AG09319 (cell line): ENCODE measurements around the gene THBS1.

ENCODE experiments used
- DNase-seq: peaks from one replicate; pipeline ENCODE4 v3.0.0-alpha.2; 2010; ENCODE audit warnings: low read depth; ENCODE audit errors: extremely low read depth
- CTCF ChIP-seq: IDR thresholded peaks from 2 replicates; pipeline ENCODE4 v1.5.1; 2011; ENCODE audit warnings: low read depth, mild to moderate bottlenecking, inconsistent platforms, low read length, moderate library complexity

The THBS1 gene

DNA sequence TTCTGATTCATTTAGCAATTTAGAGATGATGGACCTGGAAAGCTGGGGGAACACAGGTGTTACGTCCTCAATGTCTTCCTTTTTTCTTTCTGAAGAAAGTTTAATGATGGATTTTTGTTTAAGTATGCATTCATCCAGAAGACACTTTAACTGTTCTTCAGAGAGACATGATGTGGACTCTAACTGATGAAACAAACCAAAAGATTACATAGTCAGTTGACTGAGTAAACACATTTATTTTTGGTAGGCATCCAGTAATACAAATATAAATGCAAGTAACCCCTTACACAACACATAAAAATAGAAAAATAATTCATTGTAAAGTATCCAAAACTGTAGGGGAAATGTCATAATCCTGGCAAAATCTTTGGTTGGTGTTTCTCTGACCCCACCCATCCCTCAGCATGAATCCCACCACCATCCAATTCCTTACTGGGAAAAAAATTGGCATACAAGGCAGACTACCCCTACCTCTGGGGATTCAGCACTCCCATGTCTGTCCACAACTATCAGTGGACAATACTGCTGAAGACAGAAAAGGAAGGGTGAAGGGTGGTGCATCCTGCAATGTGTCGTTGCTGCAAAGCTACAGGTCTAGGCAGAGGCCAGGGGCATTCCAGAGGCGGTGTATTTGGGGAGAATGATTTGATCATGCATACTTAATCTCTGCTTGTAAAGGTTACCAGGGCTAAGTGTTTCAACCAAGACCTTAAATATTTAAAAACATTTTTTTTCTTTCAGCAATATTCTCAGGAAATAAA is 37.4 kb downstream of the THBS1 start:
- no peak for TF ChIP-seq CTCF
- peak; percentile 23 for DNase-seq

GRCh38 chr15:39621210-39621609 is 40.3 kb downstream of the THBS1 start:
- DNase-seq: no peak
- TF ChIP-seq CTCF: no peak

GRCh38 chr15:39621976-39622375 is 41.1 kb downstream of the THBS1 start:
- TF ChIP-seq CTCF: no peak
- no peak for DNase-seq

DNA sequence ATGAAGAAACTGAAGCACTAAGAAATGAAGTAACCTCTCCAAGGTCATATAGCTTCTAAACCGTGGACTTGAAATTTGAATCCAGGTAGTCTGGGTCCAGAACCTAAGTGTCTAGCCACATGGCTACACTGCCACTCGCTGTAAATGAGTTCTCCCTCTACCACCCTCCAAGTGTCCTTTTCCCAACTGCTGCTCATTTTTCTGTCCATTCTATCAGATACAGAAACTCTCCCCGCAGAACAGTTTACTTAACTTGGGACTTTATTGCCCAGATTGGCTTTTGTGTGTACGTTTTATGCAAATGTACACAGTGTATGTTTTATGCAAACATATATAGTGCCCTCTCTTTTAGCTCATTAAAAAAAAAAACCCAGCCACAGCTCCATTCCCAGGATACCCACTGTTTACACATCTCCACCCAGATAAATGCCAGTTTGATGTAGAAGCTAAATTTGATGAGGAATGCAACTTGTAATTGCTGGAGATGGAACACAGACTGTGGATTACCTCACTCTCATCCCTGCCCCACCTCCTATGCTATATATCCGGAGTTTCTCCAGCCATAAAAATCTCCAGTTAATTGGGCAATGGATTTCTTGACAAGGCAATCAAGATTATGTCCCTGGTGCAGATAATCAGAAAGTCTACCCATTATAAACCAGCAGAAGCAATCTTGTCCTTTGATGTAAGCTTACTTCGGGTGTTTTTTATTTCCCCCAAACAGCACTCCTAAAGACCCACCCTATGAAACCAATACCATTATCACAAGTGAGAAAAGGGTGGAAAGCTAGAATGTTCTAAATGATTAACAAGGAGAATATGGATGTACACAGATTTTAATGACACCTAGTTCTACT is 42.0 kb downstream of the THBS1 start:
- DNase-seq: no peak

GRCh38 chr15:39623529-39623931 is 42.7 kb downstream of the THBS1 start:
- no peak for DNase-seq

More for the DNA sequence above, 42.0 kb downstream of the THBS1 start:
- no peak for TF ChIP-seq CTCF

DNA sequence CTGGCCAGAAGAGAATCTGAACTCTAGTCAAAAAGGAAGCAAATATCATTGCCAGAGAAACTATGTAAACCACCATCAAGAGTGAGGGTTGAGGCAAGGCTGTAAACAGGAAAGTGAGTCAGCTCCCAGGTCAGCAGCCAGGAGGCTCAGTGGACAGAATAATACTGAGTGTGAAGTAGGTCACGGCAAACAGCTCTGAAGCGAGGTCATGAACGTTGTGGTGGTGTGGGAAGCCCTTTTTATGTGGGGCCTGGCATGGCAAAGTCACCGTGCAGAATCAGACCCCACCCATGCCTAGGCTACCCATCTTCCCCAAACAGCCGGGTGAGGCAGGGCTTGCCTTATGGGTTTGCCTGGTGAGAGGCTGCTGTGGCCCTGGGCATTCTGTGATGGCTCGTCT is 43.9 kb downstream of the THBS1 start:
- DNase-seq: peak; percentile 67
- TF ChIP-seq CTCF: peak; percentile 17; the same call in 1 of the 2 replicates

More at GRCh38 chr15:39623529-39623931, 42.7 kb downstream of the THBS1 start:
- no peak for TF ChIP-seq CTCF

GRCh38 chr15:39625451-39625850 is 44.6 kb downstream of the THBS1 start:
- no peak for TF ChIP-seq CTCF
- DNase-seq: no peak
